Left lung (tissue), 10 donors: ENCODE measurements around the gene ZNF616. TPM values are rescaled to one million over a fixed set of nuclear protein-coding genes. Genes with fewer than 3 reads are reported as not detected.

Source experiments
- ATAC-seq: fragments of 200-7000 bp; cut with Tn5 transposase; one replicate; pipeline ENCODE4 v1.9.1; 2020; ENCODE audit warnings: moderate library complexity
- DNase-seq, 4 donors: peaks; one replicate each; pipeline ENCODE4 v3.0.0-alpha.2; 2013 to 2020
- H3K27ac ChIP-seq, 2 donors: fragments of 200-600 bp; sonication (generic) in 1 of 2; one replicate each; pipeline versions ENCODE4 v1.5.0 to v1.8.0; 2020 to 2021
- H3K27me3 ChIP-seq, 2 donors: fragments of 200-600 bp; sonication (generic) in 1 of 2; one replicate each; pipeline versions ENCODE4 v1.5.0 to v1.8.0; 2020 to 2021
- H3K36me3 ChIP-seq, 2 donors: fragments of 200-600 bp; sonication (generic) in 1 of 2; one replicate each; pipeline versions ENCODE4 v1.5.0 to v1.8.0; 2020 to 2021
- H3K4me1 ChIP-seq, 2 donors: fragments of 200-600 bp; one replicate each; pipeline ENCODE4 v1.8.0; 2021
- H3K4me3 ChIP-seq, 2 donors: fragments of 200-600 bp; sonication (generic) in 1 of 2; one replicate each; pipeline versions ENCODE4 v1.5.0 to v1.8.0; 2020 to 2021; ENCODE audit warnings: mild to moderate bottlenecking in 1 of 2
- H3K9me3 ChIP-seq, 2 donors: fragments of 200-600 bp; sonication (generic) in 1 of 2; one replicate each; pipeline versions ENCODE4 v1.5.0 to v1.8.0; 2020 to 2021
- CTCF ChIP-seq, 2 donors: fragments of 200-600 bp; sonication (generic) in 1 of 2; IDR thresholded peaks; one replicate each; pipeline versions ENCODE4 v1.5.0 to v1.8.0; 2021; ENCODE audit warnings: antibody characterized with exemption in 2 of 2
- intact Hi-C, 2 donors: fragments of 100-400 bp; cut with DNase I; formaldehyde crosslinking; loops; one replicate each; pipeline versions ENCODE4 v1.11.2 to v1.14.2; 2022
- polyA plus RNA-seq, 6 donors: library from polyadenylated mRNA; unstranded; fragments of 120-200 nt; gene quantifications; one replicate each; pipeline ENCODE4 v1.2.1, GENCODE V29; 2013; ENCODE audit not compliant: insufficient read length in 6 of 6
- total RNA-seq, 2 donors: library from RNA; stranded (reverse); fragmentation: NEBNext Ultra II Directional; extraction: Animal tissue kit (Norgen Biotek cat#: 25700); gene quantifications; one replicate each; pipeline ENCODE4 v1.2.1, GENCODE V29; 2021
- donor health status: DM: no; HTN: yes; CAD: no.
- donor health status: DM: no; HTN: no; CAD: no.

Gene ZNF616
- total and polyA plus RNA-seq, 8 donors = 12.0 to 26.0 (median 23.1) TPM

- H3K27ac ChIP-seq = no peak overlapping the region
- peaks cover 13 to 100% of the 10 kb centered on the region in 2 donors for H3K9me3 ChIP-seq
- ATAC-seq (no peak), DNase-seq (no peak)
- no peak for TF ChIP-seq CTCF (IDR thresholded peaks at IDR 0.05)
- no peak overlapping the region for H3K4me3 ChIP-seq
- H3K27me3 ChIP-seq = no peaks in the 10 kb centered on the region
- peaks cover 12 to 70% of the 10 kb centered on the region in 2 donors for H3K36me3 ChIP-seq
- intact Hi-C loops = no loop called here
- no peaks in the 10 kb centered on the region for H3K4me1 ChIP-seq
Observed at GRCh38 chr19:52155596-52156359, 16.0 kb upstream of the ZNF616 start.

GRCh38 chr19:52148256-52148655 lies 8.5 kb upstream of the ZNF616 start:
- Histone ChIP-seq H3K27ac (no peak overlapping the region), H3K4me3 (no peak overlapping the region), H3K27me3 (no peaks in the 10 kb centered on the region), H3K4me1 (no peaks in the 10 kb centered on the region), H3K36me3 (peaks cover 0 to under 1% of the 10 kb centered on the region in 2 donors), H3K9me3 (peaks cover 3 to 91% of the 10 kb centered on the region in 2 donors)
- intact Hi-C loops = no loop called here
- no peak for DNase-seq
- no peak for ATAC-seq
- no peak for TF ChIP-seq CTCF (IDR thresholded peaks at IDR 0.05)

GRCh38 chr19:52142001-52142595 lies 2.4 kb upstream of the ZNF616 start:
- TF ChIP-seq CTCF (IDR thresholded peaks at IDR 0.05) = no peak

GRCh38 chr19:52141203-52141602 lies 1.5 kb upstream of the ZNF616 start:
- Histone ChIP-seq H3K27me3 (no peaks in the 10 kb centered on the region), H3K36me3 (no peaks in the 10 kb centered on the region), H3K9me3 (peaks cover 0 to 30% of the 10 kb centered on the region in 2 donors), H3K27ac (no peak overlapping the region), H3K4me1 (peaks cover 3 to 24% of the 10 kb centered on the region in 2 donors), H3K4me3 (no peak overlapping the region)
- intact Hi-C loops = no loop called here
- DNase-seq (no peak), ATAC-seq (no peak)
- TF ChIP-seq CTCF (IDR thresholded peaks at IDR 0.05) = no peak

More at GRCh38 chr19:52142001-52142595, 2.4 kb upstream of the ZNF616 start:
- DNase-seq (no peak), ATAC-seq (no peak)
- peaks cover 3 to 24% of the 10 kb centered on the region in 2 donors for H3K4me1 ChIP-seq
- H3K4me3 ChIP-seq = no peak overlapping the region
- H3K36me3 ChIP-seq = no peaks in the 10 kb centered on the region
- peaks cover under 1 to 36% of the 10 kb centered on the region in 2 donors for H3K9me3 ChIP-seq
- H3K27me3 ChIP-seq = no peaks in the 10 kb centered on the region
- no peak overlapping the region for H3K27ac ChIP-seq
- intact Hi-C loops = no loop called here

GRCh38 chr19:52140032-52140710 lies 433 bp upstream of the ZNF616 start:
- intact Hi-C loops = no loop called here
- Histone ChIP-seq H3K4me3 (peak overlapping the region in 1 of 2 donors; percentile 94), H3K27ac (peak overlapping the region; percentile 62 to 96), H3K27me3 (no peaks in the 10 kb centered on the region), H3K9me3 (peaks cover 0 to 33% of the 10 kb centered on the region in 2 donors), H3K4me1 (peaks cover 3 to 24% of the 10 kb centered on the region in 2 donors), H3K36me3 (no peaks in the 10 kb centered on the region)
- DNase-seq = peak in 1 of 4 donors; percentile 99
- peak; percentile 100 for ATAC-seq
- TF ChIP-seq CTCF (IDR thresholded peaks at IDR 0.05) = no peak
